OCI-LY3 (cell line): Measurements from ENCODE around the gene MRTFA.

Experiments used
- EZH2phosphoT487 ChIP-seq: fragments of 200-600 bp; shearing (Covaris generic); IDR thresholded peaks from 2 replicates; pipeline ENCODE4 v1.6.1; 2018; ENCODE audit warnings: antibody characterized with exemption, mixed run types, low read depth
- TF ChIP-seq, protein P1 (sequence below): fragments of 200-600, 300-600 bp; sonication (generic); IDR thresholded peaks from 2 replicates; pipeline ENCODE4 v1.5.1; 2014; ENCODE audit warnings: antibody characterized with exemption, low read length, low read depth

DNA sequence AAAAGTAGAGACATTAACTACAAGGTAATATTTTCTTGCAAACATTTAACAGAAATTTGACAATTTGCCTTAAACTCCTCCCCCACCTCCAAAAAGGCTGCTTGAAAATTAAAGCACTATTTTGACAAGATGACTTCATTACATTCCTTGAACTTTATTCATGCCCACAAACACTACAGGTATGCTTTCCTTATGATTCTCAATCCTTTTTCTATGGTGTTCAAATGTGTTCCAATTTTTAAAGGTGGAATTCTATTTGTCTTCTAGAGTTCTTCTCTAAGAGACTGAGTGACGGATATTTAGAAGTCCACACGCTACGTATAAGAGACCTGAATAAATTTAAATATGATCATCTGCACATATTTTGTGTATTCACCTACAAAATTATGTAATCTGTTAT, 69.4 kb downstream of the MRTFA start:
- TF ChIP-seq, protein P1, sequence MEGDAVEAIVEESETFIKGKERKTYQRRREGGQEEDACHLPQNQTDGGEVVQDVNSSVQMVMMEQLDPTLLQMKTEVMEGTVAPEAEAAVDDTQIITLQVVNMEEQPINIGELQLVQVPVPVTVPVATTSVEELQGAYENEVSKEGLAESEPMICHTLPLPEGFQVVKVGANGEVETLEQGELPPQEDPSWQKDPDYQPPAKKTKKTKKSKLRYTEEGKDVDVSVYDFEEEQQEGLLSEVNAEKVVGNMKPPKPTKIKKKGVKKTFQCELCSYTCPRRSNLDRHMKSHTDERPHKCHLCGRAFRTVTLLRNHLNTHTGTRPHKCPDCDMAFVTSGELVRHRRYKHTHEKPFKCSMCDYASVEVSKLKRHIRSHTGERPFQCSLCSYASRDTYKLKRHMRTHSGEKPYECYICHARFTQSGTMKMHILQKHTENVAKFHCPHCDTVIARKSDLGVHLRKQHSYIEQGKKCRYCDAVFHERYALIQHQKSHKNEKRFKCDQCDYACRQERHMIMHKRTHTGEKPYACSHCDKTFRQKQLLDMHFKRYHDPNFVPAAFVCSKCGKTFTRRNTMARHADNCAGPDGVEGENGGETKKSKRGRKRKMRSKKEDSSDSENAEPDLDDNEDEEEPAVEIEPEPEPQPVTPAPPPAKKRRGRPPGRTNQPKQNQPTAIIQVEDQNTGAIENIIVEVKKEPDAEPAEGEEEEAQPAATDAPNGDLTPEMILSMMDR: no peak
- TF ChIP-seq EZH2phosphoT487: no peak
